ENCODE data around the gene MINDY2. TPM values are rescaled to one million over a fixed set of nuclear protein-coding genes. Genes with fewer than 3 reads are reported as not detected.

Gene MINDY2
- total and polyA plus RNA-seq, 2 of the 8 experiments (the other 6 are each of a cell fraction or from before 2014, with no cell fraction given) = 3.1 to 25.7 TPM

DNA sequence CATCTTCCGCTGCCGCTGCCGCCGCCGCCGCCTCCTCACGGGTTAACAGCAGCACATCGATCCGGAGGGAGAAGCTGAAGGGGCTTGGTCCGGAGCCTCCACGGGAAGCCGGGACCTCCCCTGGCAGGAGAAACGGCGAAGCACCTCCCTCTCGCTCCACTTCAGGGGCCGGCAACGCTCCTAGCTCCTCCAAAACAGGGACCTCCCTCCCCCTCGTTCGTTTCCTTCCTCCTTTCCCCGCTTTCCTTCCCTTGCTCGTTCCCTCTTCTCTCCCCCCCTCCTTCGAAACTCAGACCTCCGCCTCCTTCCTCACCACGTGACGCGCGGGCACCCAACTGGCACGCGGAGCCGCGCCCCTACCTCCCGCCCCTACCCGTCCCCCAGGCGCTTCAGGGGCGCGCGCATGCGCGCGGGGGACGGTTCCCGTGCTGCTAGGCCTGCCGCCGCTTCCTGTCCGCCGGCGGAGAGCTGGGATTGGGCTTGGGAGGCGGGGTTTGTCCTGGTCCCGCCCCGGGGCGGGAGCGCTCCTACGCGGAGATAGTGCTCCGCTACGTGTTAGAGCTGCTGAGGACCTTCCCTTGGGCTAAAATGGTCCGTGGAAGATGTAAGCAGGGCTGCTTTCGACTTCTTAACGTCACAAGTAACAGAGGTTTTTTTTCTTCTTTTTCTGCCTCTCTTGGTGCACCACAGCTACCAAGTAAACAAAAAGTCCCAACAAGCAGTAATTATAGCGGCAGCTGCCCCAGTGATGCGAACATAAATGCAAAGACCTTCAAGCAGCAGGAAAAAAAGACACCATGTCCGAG lies 21.4 kb upstream of the MINDY2 start, which contains the start of gene ADAM10 (continued):
- TF ChIP-seq, protein P1, sequence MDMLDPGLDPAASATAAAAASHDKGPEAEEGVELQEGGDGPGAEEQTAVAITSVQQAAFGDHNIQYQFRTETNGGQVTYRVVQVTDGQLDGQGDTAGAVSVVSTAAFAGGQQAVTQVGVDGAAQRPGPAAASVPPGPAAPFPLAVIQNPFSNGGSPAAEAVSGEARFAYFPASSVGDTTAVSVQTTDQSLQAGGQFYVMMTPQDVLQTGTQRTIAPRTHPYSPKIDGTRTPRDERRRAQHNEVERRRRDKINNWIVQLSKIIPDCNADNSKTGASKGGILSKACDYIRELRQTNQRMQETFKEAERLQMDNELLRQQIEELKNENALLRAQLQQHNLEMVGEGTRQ (IDR thresholded peaks at IDR 0.05; ENCODE audit: low read length) = peak; percentile 94
- TF ChIP-seq ASH2L (IDR thresholded peaks at IDR 0.05; ENCODE audit: low read length) (peak; percentile 84), SUZ12 (IDR thresholded peaks at IDR 0.05; ENCODE audit: low read length) (no peak), TBP (IDR thresholded peaks at IDR 0.05; ENCODE audit: low read depth, low read length) (peak; percentile 49; the same call in 1 of the 2 replicates), CBX8 (IDR thresholded peaks at IDR 0.05; ENCODE audit: borderline replicate concordance, low read depth, low read length) (no peak), PHF8 (conservative IDR thresholded peaks at IDR 0.05; ENCODE audit: low read depth, low read length) (peak; percentile 63), GABPA (IDR thresholded peaks at IDR 0.05; ENCODE audit: borderline replicate concordance, insufficient read depth, low read length) (no peak), SAP30 (IDR thresholded peaks at IDR 0.05; ENCODE audit: insufficient read depth, insufficient replicate concordance, low read length) (no peak), BACH1 (IDR thresholded peaks at IDR 0.05; ENCODE audit: low read length) (no peak), HDAC2 (IDR thresholded peaks at IDR 0.05; ENCODE audit: borderline replicate concordance in 1 of 2, low read depth in 2 of 2, low read length in 2 of 2) (0 out of 4 replicates have a peak, but pooled peaks of 1 of the 2 experiments have one; percentile 7), MAFK (IDR thresholded peaks at IDR 0.05; ENCODE audit: low read depth, low read length) (no peak), TAF1 (IDR thresholded peaks at IDR 0.05; ENCODE audit: low read depth, low read length) (peak; percentile 75; the same call in 1 of the 2 replicates), KDM1A (IDR thresholded peaks at IDR 0.05; ENCODE audit: borderline replicate concordance, low read length) (no peak), KDM4A (IDR thresholded peaks at IDR 0.05; ENCODE audit: low read depth, low read length, severe bottlenecking) (peak; percentile 10), EGR1 (IDR thresholded peaks at IDR 0.05; ENCODE audit: borderline replicate concordance, low read depth, low read length) (no peak), TAF7 (optimal IDR thresholded peaks at IDR 0.05; ENCODE audit: borderline replicate concordance, low read depth, low read length) (no peak), GTF2F1 (IDR thresholded peaks at IDR 0.05; ENCODE audit: borderline replicate concordance, low read depth, low read length) (no peak; the same call in 1 of the 2 replicates), CHD2 (IDR thresholded peaks at IDR 0.05; ENCODE audit: low read length) (no peak), POLR2A (IDR thresholded peaks at IDR 0.05; ENCODE audit: control extremely low read depth in 1 of 2, low read depth in 2 of 2, low read length in 2 of 2) (peak; percentile 80 to 87), EP300 (IDR thresholded peaks at IDR 0.05; ENCODE audit: borderline replicate concordance in 1 of 2, low read depth in 2 of 2, low read length in 2 of 2) (no peak)
- TF ChIP-seq, protein P2, sequence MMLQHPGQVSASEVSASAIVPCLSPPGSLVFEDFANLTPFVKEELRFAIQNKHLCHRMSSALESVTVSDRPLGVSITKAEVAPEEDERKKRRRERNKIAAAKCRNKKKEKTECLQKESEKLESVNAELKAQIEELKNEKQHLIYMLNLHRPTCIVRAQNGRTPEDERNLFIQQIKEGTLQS (IDR thresholded peaks at IDR 0.05; ENCODE audit: insufficient read depth, low read depth, low read length) = peak; percentile 89

All from H1 (cell line).